ENCODE measurements around the gene KRTAP19-4.

KRTAP19-4 gene

DNA sequence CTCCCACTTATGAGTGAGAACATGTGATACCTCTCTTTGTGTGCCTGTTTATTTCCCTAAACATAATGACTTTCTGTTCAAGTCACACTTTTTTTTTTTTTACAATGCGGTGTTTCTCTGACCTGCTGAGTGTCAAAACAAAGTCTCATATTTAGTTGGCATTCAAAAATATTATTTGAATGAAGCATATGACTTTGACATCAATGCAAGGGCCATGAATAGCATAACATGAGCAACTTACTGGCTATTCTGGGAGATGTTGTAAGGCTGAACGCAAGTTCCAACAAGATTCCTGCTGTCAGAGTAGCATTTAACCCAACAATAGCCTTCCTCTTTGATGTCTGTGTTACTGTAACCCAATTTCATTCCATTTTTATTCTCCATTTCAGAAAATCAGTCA is 14.8 kb downstream of the KRTAP19-4 start:
- H3K79me2 ChIP-seq (ENCODE audit: control insufficient read depth, low read length): no peaks in the 10 kb centered on the region
- no peak overlapping the region for H3K4me3 ChIP-seq (ENCODE audit: low read length)
- TF ChIP-seq, protein P1, sequence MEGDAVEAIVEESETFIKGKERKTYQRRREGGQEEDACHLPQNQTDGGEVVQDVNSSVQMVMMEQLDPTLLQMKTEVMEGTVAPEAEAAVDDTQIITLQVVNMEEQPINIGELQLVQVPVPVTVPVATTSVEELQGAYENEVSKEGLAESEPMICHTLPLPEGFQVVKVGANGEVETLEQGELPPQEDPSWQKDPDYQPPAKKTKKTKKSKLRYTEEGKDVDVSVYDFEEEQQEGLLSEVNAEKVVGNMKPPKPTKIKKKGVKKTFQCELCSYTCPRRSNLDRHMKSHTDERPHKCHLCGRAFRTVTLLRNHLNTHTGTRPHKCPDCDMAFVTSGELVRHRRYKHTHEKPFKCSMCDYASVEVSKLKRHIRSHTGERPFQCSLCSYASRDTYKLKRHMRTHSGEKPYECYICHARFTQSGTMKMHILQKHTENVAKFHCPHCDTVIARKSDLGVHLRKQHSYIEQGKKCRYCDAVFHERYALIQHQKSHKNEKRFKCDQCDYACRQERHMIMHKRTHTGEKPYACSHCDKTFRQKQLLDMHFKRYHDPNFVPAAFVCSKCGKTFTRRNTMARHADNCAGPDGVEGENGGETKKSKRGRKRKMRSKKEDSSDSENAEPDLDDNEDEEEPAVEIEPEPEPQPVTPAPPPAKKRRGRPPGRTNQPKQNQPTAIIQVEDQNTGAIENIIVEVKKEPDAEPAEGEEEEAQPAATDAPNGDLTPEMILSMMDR (IDR thresholded peaks at IDR 0.05; ENCODE audit: low read depth, low read length, poor library complexity, severe bottlenecking): no peak
- no peaks in the 10 kb centered on the region for H3K36me3 ChIP-seq (ENCODE audit: control insufficient read depth, low read length)
- peaks cover 9% of the 10 kb centered on the region for H3K9me3 ChIP-seq (ENCODE audit: control insufficient read depth, insufficient read depth, low read length)
- H3K4me1 ChIP-seq (ENCODE audit: control insufficient read depth, low read length): no peaks in the 10 kb centered on the region
- H3K9me2 ChIP-seq (replicated peaks; ENCODE audit: control insufficient read depth, low read length): no peaks in the 10 kb centered on the region
- H3K4me2 ChIP-seq (ENCODE audit: low read length): no peak overlapping the region
- H3F3A ChIP-seq (ENCODE audit: control insufficient read depth, insufficient read depth): no peaks in the 10 kb centered on the region
- no peaks in the 10 kb centered on the region for H3K27me3 ChIP-seq (ENCODE audit: control insufficient read depth, low read length)
- no peaks in the 10 kb centered on the region for H4K20me1 ChIP-seq (ENCODE audit: control insufficient read depth, insufficient read depth, low read depth, low read length)
- H3K27ac ChIP-seq (ENCODE audit: low read depth, low read length): no peak overlapping the region

- Histone ChIP-seq H4K20me1 (ENCODE audit: control insufficient read depth, insufficient read depth, low read depth, low read length) (no peaks in the 10 kb centered on the region), H3K27me3 (ENCODE audit: control insufficient read depth, low read length) (no peaks in the 10 kb centered on the region), H3K27ac (ENCODE audit: low read depth, low read length) (no peak within 1 kb of the TSS), H3K36me3 (ENCODE audit: control insufficient read depth, low read length) (no peaks in the 10 kb centered on the region), H3F3A (ENCODE audit: control insufficient read depth, insufficient read depth) (no peaks in the 10 kb centered on the region), H3K4me2 (ENCODE audit: low read length) (no peak within 1 kb of the TSS), H3K79me2 (ENCODE audit: control insufficient read depth, low read length) (no peaks in the 10 kb centered on the region), H3K9me3 (ENCODE audit: control insufficient read depth, insufficient read depth, low read length) (no peaks in the 10 kb centered on the region; the same call in 1 of the 2 replicates), H3K9me2 (replicated peaks; ENCODE audit: control insufficient read depth, low read length) (no peaks in the 10 kb centered on the region), H3K4me3 (ENCODE audit: low read length) (no peak within 1 kb of the TSS), H3K4me1 (ENCODE audit: control insufficient read depth, low read length) (no peaks in the 10 kb centered on the region)
- no peak for TF ChIP-seq EZH2phosphoT487 (IDR thresholded peaks at IDR 0.05; ENCODE audit: borderline replicate concordance, low read length)
Measured at GRCh38 chr21:30480145-30480544, 16.8 kb downstream of the KRTAP19-4 start, which contains the start of gene KRTAP19-1. Gene KRTAP19-1 (minus strand): TSS chr21:30480367. CDS start chr21:30480317, 50 bp downstream.

DNA sequence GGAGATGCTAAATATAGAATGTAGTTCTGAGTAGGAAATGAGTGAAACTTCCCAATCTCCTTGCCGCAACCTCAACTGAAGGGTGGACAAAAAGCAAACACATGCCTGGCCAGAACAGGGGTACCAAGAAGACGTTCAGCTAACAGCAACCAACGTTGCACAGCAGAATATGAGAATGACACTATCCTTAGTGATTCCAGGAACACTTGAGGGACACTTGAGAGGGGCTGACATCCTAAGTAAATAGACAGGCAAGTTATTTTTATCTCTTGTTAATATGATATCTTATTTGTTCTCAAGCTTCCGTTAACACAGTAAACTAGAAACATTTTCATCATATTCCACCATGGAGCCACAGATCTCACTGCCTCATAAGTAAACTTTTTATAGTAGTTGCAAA is 17.7 kb downstream of the KRTAP19-4 start:
- H3K36me3 ChIP-seq (ENCODE audit: control insufficient read depth, low read length): no peaks in the 10 kb centered on the region
- no peaks in the 10 kb centered on the region for H4K20me1 ChIP-seq (ENCODE audit: control insufficient read depth, insufficient read depth, low read depth, low read length)
- H3K4me3 ChIP-seq (ENCODE audit: low read length): no peak overlapping the region
- no peak overlapping the region for H3K27ac ChIP-seq (ENCODE audit: low read depth, low read length)
- H3K9me3 ChIP-seq (ENCODE audit: control insufficient read depth, insufficient read depth, low read length): no peaks in the 10 kb centered on the region
- H3K4me2 ChIP-seq (ENCODE audit: low read length): no peak overlapping the region
- H3K4me1 ChIP-seq (ENCODE audit: control insufficient read depth, low read length): no peaks in the 10 kb centered on the region
- H3K79me2 ChIP-seq (ENCODE audit: control insufficient read depth, low read length): no peaks in the 10 kb centered on the region
- no peaks in the 10 kb centered on the region for H3F3A ChIP-seq (ENCODE audit: control insufficient read depth, insufficient read depth)
- TF ChIP-seq, protein P1 (IDR thresholded peaks at IDR 0.05; ENCODE audit: low read depth, low read length, poor library complexity, severe bottlenecking): no peak
- TF ChIP-seq EZH2phosphoT487 (IDR thresholded peaks at IDR 0.05; ENCODE audit: borderline replicate concordance, low read length): no peak
- no peaks in the 10 kb centered on the region for H3K27me3 ChIP-seq (ENCODE audit: control insufficient read depth, low read length)
- H3K9me2 ChIP-seq (replicated peaks; ENCODE audit: control insufficient read depth, low read length): no peaks in the 10 kb centered on the region

DNA sequence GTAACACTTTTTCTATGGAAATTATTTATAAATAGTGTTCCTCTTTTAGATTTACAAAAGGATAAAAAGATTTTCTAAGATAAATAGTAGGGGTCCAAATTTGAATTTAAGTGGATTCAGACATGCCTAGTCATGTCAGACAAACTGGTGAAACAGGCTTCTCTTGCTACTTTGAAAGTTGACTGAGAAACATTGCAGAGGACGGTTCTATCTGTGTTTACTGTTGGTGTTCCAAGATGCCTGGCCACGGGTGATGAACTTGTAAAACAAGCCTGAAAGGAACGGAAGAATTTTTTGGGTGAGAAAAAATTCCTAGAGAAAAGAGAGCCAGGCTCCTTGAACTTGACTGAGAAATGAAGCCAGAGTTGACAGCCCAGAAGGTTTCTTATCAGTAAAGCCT is 19.0 kb downstream of the KRTAP19-4 start:
- H3F3A ChIP-seq (ENCODE audit: control insufficient read depth, insufficient read depth): no peaks in the 10 kb centered on the region

More for the DNA sequence above, 19.0 kb downstream of the KRTAP19-4 start:
- Histone ChIP-seq H4K20me1 (ENCODE audit: control insufficient read depth, insufficient read depth, low read depth, low read length) (no peaks in the 10 kb centered on the region), H3K4me3 (ENCODE audit: low read length) (no peak overlapping the region), H3K9me3 (ENCODE audit: control insufficient read depth, insufficient read depth, low read length) (no peaks in the 10 kb centered on the region), H3K4me1 (ENCODE audit: control insufficient read depth, low read length) (no peaks in the 10 kb centered on the region), H3K27ac (ENCODE audit: low read depth, low read length) (no peak overlapping the region), H3K79me2 (ENCODE audit: control insufficient read depth, low read length) (no peaks in the 10 kb centered on the region), H3K4me2 (ENCODE audit: low read length) (no peak overlapping the region), H3K9me2 (replicated peaks; ENCODE audit: control insufficient read depth, low read length) (no peaks in the 10 kb centered on the region), H3K36me3 (ENCODE audit: control insufficient read depth, low read length) (no peaks in the 10 kb centered on the region), H3K27me3 (ENCODE audit: control insufficient read depth, low read length) (no peaks in the 10 kb centered on the region)
- TF ChIP-seq, protein P1 (IDR thresholded peaks at IDR 0.05; ENCODE audit: low read depth, low read length, poor library complexity, severe bottlenecking): no peak
- TF ChIP-seq EZH2phosphoT487 (IDR thresholded peaks at IDR 0.05; ENCODE audit: borderline replicate concordance, low read length): no peak
